GM11168 (cell line): ENCODE data around the gene SND1.

Experiments used
- in situ Hi-C: fragments of 300-500 bp; cut with MboI; formaldehyde crosslinking; loops from one replicate; pipeline ENCODE4 v1.12.0; 2022; ENCODE audit warnings: low sequenced_read_pairs; ENCODE audit not compliant: unreplicated experiment

The SND1 gene

DNA sequence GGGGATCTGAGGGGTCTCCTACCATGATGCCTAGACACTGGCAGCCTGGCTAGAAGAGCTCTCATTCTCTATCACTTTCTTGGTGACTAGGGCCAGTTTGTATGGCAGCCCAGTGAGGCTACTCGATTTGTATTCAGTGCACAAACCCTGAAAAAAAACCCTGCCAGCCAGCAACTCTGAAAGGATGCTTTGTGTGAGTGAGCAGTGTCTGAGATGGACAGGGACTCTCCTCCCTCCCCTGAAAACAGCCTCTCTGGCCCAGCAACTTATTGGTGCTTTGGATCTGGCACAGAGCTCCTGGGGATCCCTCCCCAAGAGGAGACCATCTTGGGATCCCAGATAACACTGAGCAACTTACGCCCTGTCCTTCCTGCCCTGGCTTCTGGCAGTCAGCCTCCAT lies 390.0 kb downstream of the SND1 start:
- in situ Hi-C loops = no loop called here

DNA sequence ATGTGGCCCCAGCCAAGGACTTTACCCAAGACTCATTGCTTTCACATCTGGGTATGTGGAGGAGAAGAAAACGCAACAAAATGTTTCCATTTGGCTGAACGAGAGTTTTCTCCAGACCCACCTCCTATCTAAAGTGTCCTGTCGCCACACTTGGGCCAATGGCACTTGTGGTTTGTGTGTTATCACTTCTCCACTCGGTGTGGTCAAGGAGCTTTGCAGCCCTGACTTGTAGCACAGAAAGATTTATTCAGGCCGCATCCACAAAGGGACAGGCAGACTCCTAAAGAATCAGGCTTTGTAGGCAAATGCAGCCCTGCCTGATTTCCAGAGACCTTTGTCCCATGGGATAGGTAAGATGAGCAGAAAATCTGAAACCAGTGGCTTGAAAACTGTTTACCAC lies 392.1 kb downstream of the SND1 start:
- in situ Hi-C loops = no loop called here

DNA sequence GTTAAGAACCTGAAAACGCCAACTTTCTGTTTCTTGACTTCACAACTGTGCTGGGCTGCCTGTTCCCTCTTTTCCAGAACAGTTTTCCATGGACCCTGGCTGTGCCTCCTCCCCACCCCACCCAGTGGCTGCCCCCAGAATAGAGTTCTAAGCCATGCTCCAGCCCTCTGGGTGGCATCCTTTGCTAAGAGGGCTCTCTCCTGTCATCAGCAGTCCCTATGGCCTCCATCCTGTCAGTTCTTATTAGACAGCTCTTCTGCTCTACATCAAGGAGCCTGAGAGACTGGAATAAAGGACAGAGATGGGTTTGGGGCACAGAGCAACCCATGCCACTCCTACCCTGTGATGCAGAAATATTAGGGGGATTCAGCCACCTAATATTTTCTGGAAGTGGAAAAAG lies 393.2 kb downstream of the SND1 start:
- in situ Hi-C loops = no loop called here

DNA sequence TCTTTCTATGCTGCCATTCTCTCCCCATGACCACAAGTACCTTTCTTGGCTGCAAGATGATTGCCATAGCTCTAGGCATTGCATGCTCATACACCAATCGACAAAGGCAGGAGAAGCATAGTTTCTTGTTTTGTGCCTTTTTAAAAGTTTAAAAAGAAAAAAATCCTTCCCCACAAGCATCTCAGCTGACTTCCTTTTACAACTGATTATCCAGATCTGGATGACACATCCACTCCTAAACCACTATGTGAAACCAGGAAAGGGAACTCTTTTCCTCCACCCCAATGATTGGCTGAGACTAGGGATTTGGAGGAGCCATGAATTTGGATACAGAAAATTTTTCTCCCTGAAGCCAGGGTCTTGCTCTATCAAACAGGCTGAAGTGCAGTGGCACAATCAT lies 393.8 kb downstream of the SND1 start:
- in situ Hi-C loops = no loop called here

DNA sequence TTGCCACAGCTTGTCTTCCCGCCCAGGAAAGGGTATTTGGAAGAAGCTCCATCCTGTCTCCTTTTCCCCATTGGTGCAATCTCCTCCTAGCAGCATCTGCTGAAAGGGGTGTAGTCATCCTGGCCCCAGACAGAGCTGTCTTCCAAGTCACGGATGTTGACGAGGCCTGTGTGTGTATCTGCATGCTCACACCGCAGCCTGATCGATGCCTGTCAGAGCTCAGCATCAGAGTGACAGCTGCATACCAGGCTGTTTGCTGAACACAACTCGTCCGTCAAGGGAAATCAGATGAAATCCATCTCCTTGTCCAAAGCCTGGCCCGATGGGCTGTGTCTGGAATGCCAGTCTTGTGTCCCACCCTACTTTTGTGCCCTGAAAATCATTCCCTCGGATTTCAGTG lies 400.4 kb downstream of the SND1 start:
- in situ Hi-C loops = no loop called here

DNA sequence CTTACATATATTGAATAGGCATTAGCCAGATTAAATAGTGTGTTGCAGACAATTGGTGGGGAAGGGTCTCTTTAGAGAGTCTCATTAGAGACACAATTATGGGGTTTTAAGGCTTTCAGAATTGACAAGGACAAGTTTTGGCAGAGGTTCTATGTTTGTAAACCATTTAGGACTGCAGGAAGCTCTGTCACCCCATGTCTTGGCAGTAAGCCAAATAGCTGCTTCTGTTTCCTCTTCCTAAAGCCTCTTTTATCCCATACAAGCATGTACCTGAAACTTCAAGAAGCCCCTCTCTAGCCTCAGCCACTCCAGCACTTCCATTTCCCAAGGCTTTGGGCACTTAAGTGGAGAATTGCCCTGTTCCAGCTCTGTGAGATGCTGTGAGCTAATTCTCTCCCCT lies 401.0 kb downstream of the SND1 start:
- in situ Hi-C loops = no loop called here

DNA sequence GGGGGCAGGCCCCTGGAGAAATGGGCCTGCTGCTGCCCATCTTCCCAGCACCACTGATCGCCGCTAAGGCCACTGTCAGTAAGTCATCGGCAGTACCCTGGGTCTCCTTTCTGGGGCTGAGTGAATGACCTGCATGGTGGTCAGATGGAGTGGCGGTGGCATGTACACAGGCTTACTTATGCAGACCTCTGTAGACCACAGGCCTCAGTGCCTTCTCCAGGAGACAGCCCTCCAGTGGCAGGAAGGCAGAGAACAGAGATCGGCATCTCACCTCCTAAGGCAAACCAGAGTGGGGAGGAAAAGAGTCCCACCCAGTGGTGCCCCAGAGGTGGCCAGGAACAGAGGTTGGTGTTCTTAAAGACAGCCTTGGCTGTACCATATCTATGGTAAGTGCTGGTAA lies 402.0 kb downstream of the SND1 start:
- in situ Hi-C loops = no loop called here

DNA sequence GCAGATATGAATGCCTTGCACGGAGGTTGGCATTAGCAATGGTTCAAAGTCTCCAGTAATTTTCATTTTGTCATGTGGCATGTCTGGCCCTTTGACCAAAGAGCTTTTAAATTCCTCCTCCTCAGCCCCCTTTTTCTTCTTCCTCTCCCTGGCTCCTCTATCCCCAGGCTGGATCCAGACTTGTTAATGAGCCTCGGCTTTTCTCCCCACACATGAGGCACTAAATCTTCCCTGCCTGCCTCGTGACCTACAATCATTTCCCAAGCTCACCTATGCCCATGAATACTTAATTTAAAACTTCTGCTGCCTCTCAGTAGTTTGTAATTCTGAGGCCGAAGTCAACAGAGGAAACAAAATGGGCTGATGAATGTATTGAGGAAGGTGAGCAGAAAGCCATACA lies 402.5 kb downstream of the SND1 start:
- in situ Hi-C loops = no loop called here

DNA sequence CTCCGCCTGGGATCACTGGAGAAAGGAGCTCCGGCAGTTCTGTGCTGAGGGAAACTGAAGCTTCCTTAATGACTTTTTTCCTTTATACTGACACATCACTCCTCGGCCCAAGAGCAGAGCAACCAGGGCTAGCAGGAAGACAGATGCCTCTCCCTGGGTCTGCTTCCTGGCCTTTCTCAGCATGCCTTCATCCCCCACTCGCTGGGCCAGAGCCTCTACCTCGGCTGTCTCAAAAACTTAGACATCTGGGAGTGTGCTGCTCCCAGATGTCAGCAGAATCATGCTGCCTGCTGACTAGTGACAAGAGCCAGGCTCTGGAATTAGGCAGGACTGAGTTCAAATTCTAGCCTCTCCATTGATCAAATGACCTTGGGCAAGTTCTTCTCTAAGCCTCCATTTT lies 403.6 kb downstream of the SND1 start:
- in situ Hi-C loops = no loop called here

DNA sequence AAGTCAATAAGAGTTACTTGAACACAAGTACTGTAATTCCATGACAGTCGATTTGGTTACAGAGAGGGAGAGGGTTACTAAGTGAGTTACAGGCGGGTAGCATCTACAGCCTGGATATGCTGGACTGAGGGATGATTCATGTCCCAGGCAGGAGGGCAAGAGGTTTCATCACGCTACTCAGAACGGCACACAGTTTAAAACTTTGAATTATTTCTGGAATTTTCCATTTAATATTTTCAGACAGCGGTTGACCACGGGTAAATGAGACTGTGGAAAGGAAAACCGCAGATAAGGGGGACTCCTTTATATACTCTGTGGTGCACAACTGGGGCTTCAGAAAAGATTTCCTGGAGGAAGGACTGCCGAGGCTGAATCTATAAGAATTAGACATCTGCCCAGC lies 404.9 kb downstream of the SND1 start:
- in situ Hi-C loops = no loop called here

DNA sequence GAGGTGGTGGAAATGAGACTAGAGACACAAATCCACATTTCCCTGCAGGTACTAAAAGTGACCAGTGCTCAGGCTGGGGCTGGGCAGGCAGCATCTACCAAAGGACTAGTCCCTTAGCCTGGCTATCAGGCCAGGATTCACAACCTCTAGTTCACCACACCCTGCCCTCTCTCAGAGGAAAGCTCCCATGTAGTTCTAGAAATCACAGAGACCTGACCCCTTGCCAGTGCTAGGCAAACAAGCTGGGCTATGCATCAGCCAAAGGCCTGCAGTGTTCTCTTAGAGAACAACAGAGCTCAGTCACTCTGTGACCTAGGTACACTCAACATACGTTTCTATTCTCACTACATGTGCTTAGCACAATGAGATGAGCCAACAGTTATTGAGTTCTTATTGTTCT lies 405.9 kb downstream of the SND1 start:
- in situ Hi-C loops = no loop called here

DNA sequence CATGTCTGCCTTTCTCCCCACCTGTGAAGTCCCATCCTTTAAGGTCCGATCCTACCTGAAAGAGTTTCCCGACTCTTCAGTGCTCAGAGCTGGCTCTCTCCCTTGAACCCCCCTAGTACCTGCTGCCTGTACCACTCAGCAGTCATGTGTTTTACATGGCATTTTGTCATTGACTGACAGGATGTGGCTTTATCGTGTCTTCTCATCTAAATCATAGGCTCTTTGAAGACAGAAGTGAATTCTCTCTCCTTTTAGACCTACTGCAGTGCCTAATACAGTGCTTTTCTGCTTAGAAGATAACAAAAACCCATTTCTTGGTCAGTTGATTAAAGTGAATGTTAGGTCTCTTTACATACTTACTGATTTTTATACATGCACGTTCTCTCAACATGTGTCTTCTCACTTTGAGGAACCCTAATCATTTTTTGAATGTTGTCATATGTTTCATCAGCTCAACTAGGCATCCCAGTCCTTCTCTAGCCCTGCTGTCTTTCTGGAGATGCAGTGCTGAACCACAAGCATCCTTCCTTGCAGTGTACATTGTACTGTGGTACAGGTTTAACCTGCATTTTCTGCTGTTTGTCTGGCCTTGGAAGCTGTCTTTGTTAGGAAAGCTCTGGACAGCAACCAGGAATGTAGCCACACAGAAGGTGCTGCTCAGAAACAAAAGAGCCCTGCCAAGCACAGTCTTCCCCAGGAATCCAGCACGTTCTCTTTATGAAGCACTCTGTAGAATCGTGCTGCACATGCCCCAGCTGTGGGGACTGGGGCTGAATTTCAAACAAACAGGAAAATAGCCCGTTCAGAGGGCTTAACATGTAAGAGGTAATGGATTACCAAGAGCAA lies 407.4 kb downstream of the SND1 start:
- in situ Hi-C loops = no loop called here

DNA sequence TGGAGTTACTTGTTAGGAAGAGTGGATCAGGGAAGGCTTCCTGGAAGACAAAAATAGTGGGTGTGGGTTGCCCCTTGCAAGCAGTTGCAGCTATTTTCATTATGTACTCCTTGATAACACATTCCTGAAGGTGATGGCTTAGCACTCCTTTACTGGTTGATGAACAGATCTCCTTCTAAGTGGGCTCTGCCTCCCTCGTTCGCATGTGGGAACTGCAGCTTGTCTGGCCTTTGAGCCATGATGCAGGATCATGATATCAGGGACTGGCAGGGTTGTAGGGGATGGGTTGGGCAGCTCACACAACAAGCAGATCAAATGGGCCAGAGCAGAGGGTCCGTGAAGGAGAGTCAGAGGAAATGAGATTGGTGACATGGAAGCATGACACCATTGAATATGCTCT lies 408.0 kb downstream of the SND1 start:
- in situ Hi-C loops = no loop called here

DNA sequence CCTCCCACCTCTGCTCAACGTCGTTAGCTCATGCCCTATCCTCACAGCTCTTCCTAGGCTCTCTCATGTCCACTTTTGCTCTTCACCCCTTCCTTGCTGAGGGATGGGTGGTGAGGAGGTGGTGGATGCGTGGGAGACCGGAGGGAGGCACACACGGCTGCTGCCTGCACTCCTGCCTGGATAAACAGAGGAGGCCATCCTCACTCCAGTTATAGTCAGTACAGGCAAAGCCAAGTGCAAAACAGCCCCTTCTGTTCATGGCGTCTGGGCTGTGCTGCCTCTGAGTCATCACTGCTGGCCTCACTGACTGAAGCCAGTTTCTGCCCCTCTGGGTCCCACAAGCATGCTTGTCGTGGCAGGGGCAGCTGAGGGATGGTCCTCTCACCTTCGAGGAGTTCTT lies 411.1 kb downstream of the SND1 start:
- in situ Hi-C loops = no loop called here

DNA sequence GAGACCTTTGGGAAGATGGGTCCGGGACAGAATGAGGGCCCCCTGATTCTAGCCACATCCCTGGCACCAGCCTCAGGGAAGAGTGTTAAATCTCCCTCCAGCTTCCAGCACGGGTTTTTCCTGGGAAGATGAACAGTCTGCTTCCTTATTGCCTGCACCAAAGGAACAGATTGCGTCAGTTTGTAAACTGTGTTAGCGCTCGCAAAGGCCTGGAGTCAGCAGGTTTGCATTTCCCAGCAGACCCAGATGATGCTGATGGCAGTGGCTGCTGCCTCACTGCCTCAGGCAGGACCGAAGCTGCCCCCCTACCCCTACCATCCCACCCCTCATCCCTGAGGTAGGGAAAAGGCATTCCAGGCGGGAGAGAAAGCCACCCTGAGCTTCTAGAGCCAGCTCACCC lies 413.9 kb downstream of the SND1 start:
- in situ Hi-C loops = no loop called here

DNA sequence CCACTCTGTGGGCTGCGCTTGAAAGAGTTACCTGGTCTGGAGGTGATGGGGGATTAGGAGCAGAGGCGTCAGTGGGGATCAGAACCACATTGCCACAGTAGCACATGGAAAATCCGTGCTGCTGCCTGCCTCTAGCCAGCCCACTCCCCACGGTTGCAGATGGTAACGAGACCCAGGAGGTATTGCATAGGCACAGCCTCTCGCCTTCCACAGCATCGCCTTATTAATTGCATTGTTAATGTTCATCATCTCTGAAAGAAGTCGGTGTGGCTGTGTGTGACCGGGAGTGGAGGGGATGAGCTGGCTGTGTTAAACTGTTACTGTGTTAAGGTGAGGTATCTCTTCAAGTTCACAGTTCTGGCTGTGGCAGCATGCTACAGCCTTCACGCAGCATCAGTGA lies 414.4 kb downstream of the SND1 start:
- in situ Hi-C loops = no loop called here

DNA sequence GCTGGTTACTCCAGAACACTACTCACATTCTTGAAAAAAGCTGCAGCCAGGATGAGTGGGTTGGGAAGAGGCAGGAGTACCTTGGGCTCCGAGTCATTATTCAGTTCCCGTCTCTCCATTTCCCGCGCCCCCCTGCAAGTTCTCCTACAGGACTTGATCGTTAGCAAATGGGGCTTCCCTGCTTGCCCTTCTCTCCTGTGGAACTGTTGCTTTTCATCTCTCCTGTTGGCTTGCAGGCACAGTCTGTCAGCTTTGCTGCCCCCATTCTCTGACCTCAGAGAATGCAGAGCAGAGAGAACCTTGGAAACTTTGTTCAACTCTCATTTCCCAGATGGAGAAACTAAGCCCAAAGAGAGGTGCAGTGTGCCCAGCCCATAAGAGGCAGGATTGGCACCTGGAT lies 414.9 kb downstream of the SND1 start:
- in situ Hi-C loops = no loop called here

DNA sequence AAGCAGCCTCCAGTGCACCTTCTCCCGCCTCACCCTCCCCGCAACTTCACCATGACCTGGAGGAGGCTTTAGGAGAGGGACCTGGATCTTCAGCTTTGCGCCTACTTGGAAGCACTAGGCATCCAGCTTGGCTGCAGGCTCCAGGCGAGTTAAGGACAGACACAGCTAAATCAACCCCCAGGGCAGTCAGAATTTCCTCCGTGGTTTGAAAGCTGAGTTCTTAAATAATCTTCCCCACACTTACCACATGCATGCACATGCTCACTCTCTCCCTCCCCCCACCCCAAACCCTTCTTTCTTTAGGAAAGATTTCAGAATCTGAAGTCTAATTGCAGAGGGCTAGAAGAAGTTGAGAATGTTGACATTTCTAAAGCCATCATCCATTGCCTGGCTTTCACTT lies 416.0 kb downstream of the SND1 start:
- in situ Hi-C loops = no loop called here

DNA sequence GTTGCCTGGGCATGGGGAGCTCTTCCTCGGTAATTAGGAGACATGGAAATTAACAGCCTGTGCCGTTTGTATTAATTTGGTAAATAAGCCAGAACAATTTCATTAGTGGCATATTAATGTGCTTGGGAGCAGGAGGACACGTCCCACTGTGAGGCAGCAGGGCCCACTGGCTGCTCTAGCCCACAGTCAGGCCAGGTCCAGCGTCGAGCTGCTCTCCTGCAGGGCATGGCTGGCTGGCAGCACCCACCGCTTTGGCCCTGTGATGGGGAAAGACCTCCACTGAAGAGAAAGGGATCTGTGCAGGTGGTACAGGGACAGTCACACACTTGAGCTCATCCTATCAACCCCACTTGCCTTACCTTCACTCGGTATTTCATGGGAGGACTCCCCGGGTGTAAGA lies 416.8 kb downstream of the SND1 start:
- in situ Hi-C loops = no loop called here

DNA sequence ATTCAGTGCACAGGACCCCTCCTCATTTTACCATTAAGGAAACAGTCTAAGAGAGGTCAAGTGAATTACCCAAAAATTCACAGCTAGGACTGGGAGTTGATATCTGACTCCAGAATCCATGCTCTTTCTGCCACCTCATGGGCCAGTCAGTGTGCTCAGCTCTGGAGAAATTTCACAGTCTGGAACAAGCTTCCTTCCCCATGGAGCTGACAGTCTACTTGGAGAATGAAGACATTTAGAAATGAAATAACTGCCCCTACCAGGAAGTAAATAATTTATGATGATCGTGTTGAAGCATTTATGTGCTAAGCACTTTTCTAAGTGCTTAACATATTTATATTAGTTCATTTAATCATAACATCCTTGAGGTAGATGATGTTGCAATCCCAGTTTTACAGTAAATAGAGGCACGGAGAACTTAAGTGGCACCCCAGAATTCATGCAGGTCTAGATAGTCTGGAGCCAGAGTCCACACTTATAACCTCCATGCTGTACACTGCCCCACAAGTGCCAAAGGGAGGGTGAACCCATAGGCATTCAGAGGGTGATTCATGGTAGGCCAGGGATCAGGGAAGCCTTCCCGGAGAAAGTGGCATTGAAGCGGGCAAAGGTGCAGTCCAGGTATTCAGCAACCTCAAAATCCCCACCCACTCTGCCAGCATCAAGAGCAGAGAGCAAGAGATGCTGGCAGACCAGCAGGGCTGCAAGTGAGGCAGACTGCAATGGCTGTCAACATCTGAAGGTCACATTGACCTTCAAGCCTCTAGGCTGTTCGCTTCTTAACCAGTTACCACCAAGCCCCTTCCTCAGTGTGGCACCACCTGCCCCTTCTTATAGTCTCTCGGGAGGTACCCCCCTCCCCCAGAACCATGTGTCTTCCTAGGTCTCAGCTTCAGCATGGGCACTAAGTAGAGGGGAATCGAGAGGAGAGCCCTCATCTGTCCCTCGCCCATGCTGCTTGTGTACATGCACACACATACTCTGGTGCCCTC lies 417.7 kb downstream of the SND1 start:
- in situ Hi-C loops = no loop called here

DNA sequence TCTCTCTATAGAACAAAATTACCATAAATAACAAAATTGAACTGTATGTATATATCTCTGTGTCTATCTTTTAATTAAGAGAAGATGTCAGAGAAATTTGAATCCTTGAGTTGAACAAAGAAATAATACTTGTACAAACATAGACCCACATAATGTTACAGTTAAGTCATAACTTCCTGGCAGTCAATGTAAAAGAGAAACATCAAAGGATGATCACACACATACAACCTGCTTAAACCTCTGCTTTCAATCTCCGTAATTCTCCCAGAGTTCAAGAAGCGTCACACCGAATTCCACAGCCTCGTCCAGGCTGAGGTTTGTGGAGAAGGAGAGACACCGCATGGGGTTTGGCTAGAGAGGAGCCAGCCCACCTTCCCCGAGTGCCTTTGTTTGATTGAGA lies 419.4 kb downstream of the SND1 start:
- in situ Hi-C loops = no loop called here
